Stimulated activated CD8-positive, alpha-beta memory T cell treated with anti-CD3 and anti-CD28 coated beads, Interleukin-12 subunit alpha, Interleukin-12 subunit beta, amount 100 ng/mL, for 4 hours (primary cell): ENCODE results near the gene TNP2.

Experiments
- DNase-seq: peaks from one replicate; pipeline ENCODE4 v3.0.0-alpha.2; 2020; ENCODE audit warnings: low read depth

TNP2 gene

GRCh38 chr16:11268921-11269375, at the start of gene TNP2:
TSS of gene TNP2 (minus strand) at chr16:11269325. CDS start at chr16:11269262, 63 bp downstream.
- no peak for DNase-seq

GRCh38 chr16:11318817-11319216, 49.7 kb upstream of the TNP2 start:
- no peak for DNase-seq

- DNase-seq, result no peak
Observed at GRCh38 chr16:11316331-11317015, 47.3 kb upstream of the TNP2 start.

GRCh38 chr16:11315510-11315909, 46.4 kb upstream of the TNP2 start:
- no peak for DNase-seq

- no peak for DNase-seq
Observed at GRCh38 chr16:11314309-11314894, 45.3 kb upstream of the TNP2 start.

GRCh38 chr16:11313493-11314308, 44.6 kb upstream of the TNP2 start:
- DNase-seq, result no peak

GRCh38 chr16:11312718-11313492, 43.8 kb upstream of the TNP2 start:
- DNase-seq, result no peak

GRCh38 chr16:11310997-11311561, 42.0 kb upstream of the TNP2 start:
- DNase-seq, result no peak

- DNase-seq, result no peak
Observed at GRCh38 chr16:11310634-11310977, 41.5 kb upstream of the TNP2 start.

- DNase-seq, result no peak
Observed at GRCh38 chr16:11309895-11310633, 40.9 kb upstream of the TNP2 start.

- DNase-seq, result no peak
Observed at GRCh38 chr16:11308493-11309283, 39.6 kb upstream of the TNP2 start.

GRCh38 chr16:11307639-11308492, 38.7 kb upstream of the TNP2 start:
- DNase-seq, result no peak

GRCh38 chr16:11306997-11307638, 38.0 kb upstream of the TNP2 start:
- DNase-seq, result no peak

GRCh38 chr16:11306381-11306780, 37.3 kb upstream of the TNP2 start:
- no peak for DNase-seq

GRCh38 chr16:11303405-11304138, 34.4 kb upstream of the TNP2 start:
- DNase-seq, result no peak

- DNase-seq, result no peak
Observed at GRCh38 chr16:11302977-11303376, 33.9 kb upstream of the TNP2 start.

- no peak for DNase-seq
Observed at GRCh38 chr16:11301645-11302501, 32.7 kb upstream of the TNP2 start.
